Fibroblast of lung (primary cell): Measurements from ENCODE around the gene ST3GAL4. TPM values are rescaled to one million over a fixed set of nuclear protein-coding genes. Genes with fewer than 3 reads are reported as not detected.

Experiments used
- DNase-seq, 2 donors: peaks; one replicate each; pipeline versions ENCODE4 v3.0.0 to v3.0.0-alpha.2; 2010; ENCODE audit warnings: low read depth in 2 of 2
- H2AFZ ChIP-seq: 2 replicates; pipeline ENCODE4 v1.5.1; 2012; ENCODE audit warnings: low read length, control low read depth, inconsistent platforms
- H3K27ac ChIP-seq: 2 replicates; pipeline ENCODE4 v1.5.1; 2011; ENCODE audit warnings: low read length, control low read depth; ENCODE audit not compliant: insufficient read depth
- H3K27me3 ChIP-seq: 2 replicates; pipeline ENCODE4 v1.5.1; 2011; ENCODE audit warnings: mild to moderate bottlenecking, low read length; ENCODE audit not compliant: control insufficient read depth, insufficient read depth
- H3K36me3 ChIP-seq: 2 replicates; pipeline ENCODE4 v1.5.1; 2011; ENCODE audit warnings: low read length; ENCODE audit not compliant: control insufficient read depth, insufficient read depth
- H3K4me1 ChIP-seq: 2 replicates; pipeline ENCODE4 v1.5.1; 2011; ENCODE audit warnings: low read length; ENCODE audit not compliant: control insufficient read depth, insufficient read depth; ENCODE audit errors: extremely low read depth
- H3K4me2 ChIP-seq: 2 replicates; pipeline ENCODE4 v1.5.1; 2011; ENCODE audit warnings: low read length, control low read depth; ENCODE audit not compliant: insufficient read depth; ENCODE audit errors: extremely low read depth
- H3K4me3 ChIP-seq, 4 experiments: fragments of 200-600 bp in 1 of 4; sonication (generic) in 1 of 4; replicated peaks in 1 of 4; 2 replicates each; pipeline ENCODE4 v1.5.1; 2011 to 2016; ENCODE audit warnings: low read length in 4 of 4, low read depth in 3 of 4, mild to moderate bottlenecking in 3 of 4, control low read depth in 2 of 4, inconsistent platforms in 1 of 4, mixed read lengths in 1 of 4; ENCODE audit not compliant: insufficient read depth in 1 of 4; ENCODE audit errors: control extremely low read depth in 1 of 4
- H3K79me2 ChIP-seq: 2 replicates; pipeline ENCODE4 v1.5.1; 2012; ENCODE audit warnings: mild to moderate bottlenecking, low read length, inconsistent platforms; ENCODE audit not compliant: control insufficient read depth, insufficient read depth
- H3K9ac ChIP-seq: 2 replicates; pipeline ENCODE4 v1.5.1; 2011; ENCODE audit warnings: mild to moderate bottlenecking, low read length, control low read depth; ENCODE audit not compliant: insufficient read depth
- H3K9me3 ChIP-seq: 2 replicates; pipeline ENCODE4 v1.5.1; 2012; ENCODE audit warnings: low read depth, low read length; ENCODE audit not compliant: control insufficient read depth, insufficient read depth
- H4K20me1 ChIP-seq: 2 replicates; pipeline ENCODE4 v1.5.1; 2011; ENCODE audit warnings: low read length; ENCODE audit not compliant: control insufficient read depth, insufficient read depth; ENCODE audit errors: extremely low read depth
- CTCF ChIP-seq, 2 donors: IDR thresholded peaks in 1 of 2; conservative IDR thresholded peaks in 1 of 2; 1 replicate in 1 of 2; 2 replicates in 1 of 2; pipeline ENCODE4 v1.5.1; 2011 to 2012; ENCODE audit warnings: low read length in 2 of 2, control low read depth in 1 of 2, inconsistent platforms in 1 of 2, low read depth in 1 of 2, mild to moderate bottlenecking in 1 of 2
- EZH2 ChIP-seq: IDR thresholded peaks from 2 replicates; pipeline ENCODE4 v1.5.1; 2012; ENCODE audit warnings: low read length, control low read depth, mild to moderate bottlenecking; ENCODE audit errors: missing control alignments
- polyA plus RNA-seq, 2 donors: library from polyadenylated mRNA; depleted of rRNA in 1 of 2; stranded (reverse) in 1 of 2; unstranded in 1 of 2; fragments of >200 nt; gene quantifications; 2 replicates each; pipeline ENCODE4 v1.2.1, GENCODE V29; 2011 to 2012; ENCODE audit warnings: missing spikeins in 1 of 2
- total RNA-seq: library from RNA; depleted of rRNA; stranded (reverse); fragments of >200 nt; gene quantifications from 2 replicates; pipeline ENCODE4 v1.2.1, GENCODE V29; 2014

Gene ST3GAL4
- total and polyA plus RNA-seq, 2 donors (not counting 1 experiment from before 2014, with no cell fraction given): 16.7 to 36.8 TPM

- Histone ChIP-seq H3K27me3 (no peaks in the 10 kb centered on the region), H3K4me1 (peaks cover 8% of the 10 kb centered on the region), H2AFZ (no peak overlapping the region), H3K4me2 (no peak overlapping the region), H3K9me3 (no peaks in the 10 kb centered on the region), H3K36me3 (peaks cover 3% of the 10 kb centered on the region), H3K4me3 (no peak overlapping the region), H4K20me1 (no peaks in the 10 kb centered on the region), H3K27ac (no peak overlapping the region), H3K79me2 (no peaks in the 10 kb centered on the region), H3K9ac (no peak overlapping the region)
- no peak for DNase-seq
- TF ChIP-seq EZH2: no peak
- TF ChIP-seq CTCF (conservative IDR thresholded peaks at IDR 0.05 in 1 of 2, IDR thresholded peaks at IDR 0.05 in 1 of 2; ENCODE audit: low read depth in 1 of 2, low read length in 2 of 2): no peak
Observed at GRCh38 chr11:126407682-126408288, 52.3 kb downstream of the ST3GAL4 start.

- Histone ChIP-seq H3K9me3 (no peaks in the 10 kb centered on the region), H3K9ac (no peak overlapping the region), H3K4me1 (peaks cover 8% of the 10 kb centered on the region), H3K27ac (no peak overlapping the region), H3K27me3 (no peaks in the 10 kb centered on the region), H3K4me2 (no peak overlapping the region), H2AFZ (no peak overlapping the region), H4K20me1 (no peaks in the 10 kb centered on the region), H3K36me3 (peaks cover 3% of the 10 kb centered on the region), H3K4me3 (no peak overlapping the region), H3K79me2 (no peaks in the 10 kb centered on the region)
- DNase-seq: no peak
- TF ChIP-seq CTCF (conservative IDR thresholded peaks at IDR 0.05 in 1 of 2, IDR thresholded peaks at IDR 0.05 in 1 of 2; ENCODE audit: low read depth in 1 of 2, low read length in 2 of 2) (no peak), EZH2 (no peak)
Observed at GRCh38 chr11:126408496-126408895, 53.0 kb downstream of the ST3GAL4 start.

- no peak overlapping the region for H3K4me2 ChIP-seq
- peaks cover 3% of the 10 kb centered on the region for H3K36me3 ChIP-seq
- H3K9ac ChIP-seq: no peak overlapping the region
- H4K20me1 ChIP-seq: no peaks in the 10 kb centered on the region
- peaks cover 3% of the 10 kb centered on the region for H3K4me1 ChIP-seq
- H3K79me2 ChIP-seq: no peaks in the 10 kb centered on the region
- no peak overlapping the region for H3K4me3 ChIP-seq
- no peak for TF ChIP-seq CTCF (conservative IDR thresholded peaks at IDR 0.05 in 1 of 2, IDR thresholded peaks at IDR 0.05 in 1 of 2; ENCODE audit: low read depth in 1 of 2, low read length in 2 of 2)
- no peak for TF ChIP-seq EZH2
- no peaks in the 10 kb centered on the region for H3K9me3 ChIP-seq
- no peak for DNase-seq
- no peaks in the 10 kb centered on the region for H3K27me3 ChIP-seq
- H2AFZ ChIP-seq: no peak overlapping the region
- no peak overlapping the region for H3K27ac ChIP-seq
Observed at GRCh38 chr11:126408901-126409619, 53.6 kb downstream of the ST3GAL4 start.
